GM12878 (cell line): ENCODE measurements around the gene TRAP1.

Source experiments
- CTCF ChIP-seq, 3 experiments: IDR thresholded peaks in 2 of 3; conservative IDR thresholded peaks in 1 of 3; 2 replicates each; pipeline ENCODE4 v1.5.1; 2011; ENCODE audit warnings: low read depth in 3 of 3, low read length in 3 of 3, mild to moderate bottlenecking in 3 of 3, control low read depth in 2 of 3, moderate library complexity in 2 of 3, inconsistent platforms in 1 of 3, mixed read lengths in 1 of 3; ENCODE audit not compliant: control insufficient read depth in 2 of 3, insufficient read depth in 1 of 3; ENCODE audit errors: extremely low read depth in 1 of 3
- E2F8 ChIP-seq: fragments of 450-650 bp; IDR thresholded peaks from 2 replicates; pipeline ENCODE4 v1.6.1; 2018; ENCODE audit warnings: mild to moderate bottlenecking, low read depth, moderate library complexity; ENCODE audit not compliant: partially characterized antibody
- EZH2 ChIP-seq: IDR thresholded peaks from 2 replicates; pipeline ENCODE4 v1.6.1; 2012; ENCODE audit warnings: low read depth, mild to moderate bottlenecking, control low read depth, inconsistent platforms, low read length, borderline replicate concordance; ENCODE audit not compliant: control insufficient read depth
- MLLT1 ChIP-seq: fragments of 450-650 bp; IDR thresholded peaks from 2 replicates; pipeline ENCODE4 v1.6.1; 2016; ENCODE audit warnings: mild to moderate bottlenecking
- NR2C2 ChIP-seq: IDR thresholded peaks from 2 replicates; pipeline ENCODE4 v1.6.1; 2011; ENCODE audit warnings: borderline replicate concordance, low read depth; ENCODE audit not compliant: control insufficient read depth, insufficient read length
- PKNOX1 ChIP-seq: fragments of 450-650 bp; IDR thresholded peaks from 2 replicates; pipeline ENCODE4 v1.6.1; 2016; ENCODE audit warnings: mild to moderate bottlenecking
- REST ChIP-seq: IDR thresholded peaks from 2 replicates; pipeline ENCODE4 v1.6.1; 2012; ENCODE audit warnings: mild to moderate bottlenecking, low read depth, low read length

GRCh38 chr16:3752984-3753383 is 35.7 kb upstream of the TRAP1 start:
- no peak for TF ChIP-seq EZH2
- no peak for TF ChIP-seq E2F8
- no peak for TF ChIP-seq CTCF (IDR thresholded peaks at IDR 0.05 in 2 of 3, conservative IDR thresholded peaks at IDR 0.05 in 1 of 3; ENCODE audit: control insufficient read depth in 2 of 3, extremely low read depth in 1 of 3, insufficient read depth in 1 of 3, low read depth in 3 of 3, low read length in 3 of 3)
- TF ChIP-seq NR2C2: no peak
- no peak for TF ChIP-seq REST
- TF ChIP-seq PKNOX1: no peak
- TF ChIP-seq MLLT1: no peak
